HG03066 (cell line): ENCODE results near the gene TRIM2.

Source experiments
- ATAC-seq: cut with Tn5 transposase; IDR thresholded peaks from one replicate; pipeline ENCODE4 v1.9.1; 2021; ENCODE audit warnings: low read depth; ENCODE audit not compliant: unreplicated experiment

Gene TRIM2

GRCh38 chr4:153246446-153247115, 42.3 kb downstream of the TRIM2 start:
- no peak for ATAC-seq

- no peak for ATAC-seq
Measured at GRCh38 chr4:153247116-153247490, 42.9 kb downstream of the TRIM2 start.

DNA sequence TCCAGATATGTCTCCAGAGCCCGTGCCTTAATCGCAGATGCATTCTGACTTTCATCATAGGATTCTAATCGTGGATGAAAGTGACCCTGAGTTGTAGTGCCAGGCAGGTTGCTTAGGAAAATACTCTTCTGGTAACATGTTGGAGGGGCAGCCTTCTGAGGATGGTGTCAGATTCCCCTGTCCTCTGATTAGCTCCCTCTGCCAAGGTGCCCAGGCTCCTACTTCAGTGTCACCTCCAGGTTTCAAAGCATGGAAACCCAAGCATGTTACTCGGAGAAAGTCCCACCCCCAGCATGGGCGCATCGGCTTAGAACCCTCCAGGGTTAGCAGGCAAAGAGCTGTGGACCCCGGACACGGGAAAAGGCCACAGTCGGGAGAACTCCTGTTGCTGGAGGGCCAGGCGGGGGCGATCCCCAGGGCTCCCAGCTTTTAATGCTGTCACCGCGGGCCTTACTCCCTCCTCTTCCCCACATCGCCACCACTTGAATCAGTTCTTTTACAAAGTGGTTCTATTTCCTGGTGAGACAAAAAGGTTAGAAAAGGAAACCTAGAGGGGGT, 44.5 kb downstream of the TRIM2 start:
- no peak for ATAC-seq

DNA sequence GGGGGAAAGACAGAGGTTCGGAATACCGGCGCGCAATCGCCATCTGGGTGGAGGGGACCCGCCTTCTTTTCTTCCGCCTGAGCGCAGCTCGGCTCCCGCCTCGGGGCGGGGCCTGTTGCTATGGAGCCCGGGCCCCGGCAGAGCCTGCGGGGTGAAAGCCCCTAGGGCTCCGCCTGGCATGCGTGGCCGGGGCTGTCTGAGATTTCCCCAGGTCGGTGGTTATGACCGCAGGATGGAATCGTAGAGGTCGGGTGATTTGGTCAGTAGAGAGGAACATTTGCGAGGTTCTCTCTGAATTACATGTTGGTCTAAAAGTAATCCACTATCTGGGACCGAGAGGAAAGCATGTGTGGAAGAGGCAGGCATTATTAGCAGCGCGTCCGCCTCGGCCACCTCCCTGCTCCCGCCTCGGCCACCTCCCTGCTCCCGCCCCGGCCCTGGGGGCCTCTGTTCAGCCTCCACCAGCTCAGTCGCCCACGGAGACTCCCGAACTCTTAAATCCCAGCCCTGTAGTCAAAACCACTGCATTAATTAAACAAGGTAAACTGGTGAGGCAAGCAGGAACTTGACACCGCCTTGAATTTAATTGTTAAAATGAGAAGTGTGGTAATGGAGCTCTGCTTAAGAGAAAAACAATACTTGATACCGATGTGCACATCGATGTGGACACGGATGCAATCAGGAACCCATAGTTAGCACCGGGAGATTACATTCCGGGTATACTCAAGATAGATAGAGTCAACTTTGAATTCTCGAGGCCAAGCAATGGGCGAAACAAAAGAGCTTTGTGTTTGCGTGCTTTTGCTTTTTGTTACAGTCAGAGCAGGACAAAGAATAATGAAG, 45.2 kb downstream of the TRIM2 start:
- ATAC-seq: peak; percentile 98

DNA sequence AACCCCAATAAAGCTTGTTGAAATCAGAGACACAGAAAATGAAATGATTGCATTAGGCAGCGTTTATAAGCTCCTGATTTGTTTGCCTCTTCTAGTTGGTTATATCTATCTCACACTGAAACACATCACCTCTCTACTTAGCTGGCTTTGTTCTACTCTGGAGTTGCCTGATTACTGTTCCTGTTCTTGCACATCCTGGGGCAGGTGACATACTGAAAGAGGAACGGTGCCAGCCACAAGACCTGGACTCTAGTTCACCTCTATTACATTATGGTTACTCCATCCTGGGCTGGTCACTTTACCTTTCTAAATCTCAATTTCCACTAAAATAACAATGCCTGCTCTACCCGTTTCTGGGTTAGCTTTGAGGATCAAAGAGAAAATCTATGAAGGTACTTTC, 47.9 kb downstream of the TRIM2 start:
- no peak for ATAC-seq

DNA sequence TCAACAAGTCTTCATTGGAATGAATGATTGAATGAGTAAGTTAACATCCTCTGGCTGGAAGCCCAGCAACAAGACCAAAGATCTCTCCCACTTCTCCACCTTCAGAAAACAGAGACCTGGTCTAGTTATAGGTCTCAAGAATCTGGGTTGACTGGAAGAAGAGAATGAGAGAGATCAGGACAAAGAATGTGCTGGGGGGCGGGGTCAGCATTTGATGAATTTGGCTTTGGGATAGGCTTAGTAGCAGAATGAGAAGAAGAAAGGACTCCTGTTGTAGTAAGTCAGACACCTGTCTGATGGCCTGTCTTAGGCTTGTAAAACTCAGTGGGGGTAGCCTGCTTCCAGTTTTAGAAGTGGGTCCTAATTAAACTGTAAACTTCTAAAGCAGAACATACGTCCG, 51.0 kb downstream of the TRIM2 start:
- no peak for ATAC-seq

DNA sequence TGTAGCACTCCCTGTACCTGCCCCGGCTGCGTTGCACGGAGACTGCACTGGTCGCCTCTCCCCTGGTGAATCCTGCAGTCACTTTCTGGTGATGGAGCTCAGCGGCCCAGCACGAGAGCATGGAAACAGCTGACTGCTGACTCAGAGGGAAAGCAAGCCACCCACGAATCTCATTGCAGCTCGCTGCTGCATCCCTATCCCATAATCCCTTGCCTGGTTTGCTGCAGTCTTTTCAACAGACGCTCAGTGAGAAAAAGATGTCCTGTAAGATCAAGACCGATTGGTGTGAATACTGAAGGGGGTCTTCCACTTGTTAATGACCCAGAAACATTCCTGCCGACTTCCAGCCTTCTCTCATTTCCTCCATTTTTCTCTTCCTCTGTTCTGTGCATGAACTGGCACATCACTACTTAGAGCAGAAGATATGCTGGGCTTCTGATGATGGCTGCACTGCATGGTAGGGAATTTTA, 52.9 kb downstream of the TRIM2 start:
- no peak for ATAC-seq

GRCh38 chr4:153257991-153258390, 53.7 kb downstream of the TRIM2 start:
- ATAC-seq: no peak

- ATAC-seq: no peak
Measured at GRCh38 chr4:153258750-153259149, 54.5 kb downstream of the TRIM2 start.

- no peak for ATAC-seq
Measured at GRCh38 chr4:153259661-153260060, 55.4 kb downstream of the TRIM2 start.

DNA sequence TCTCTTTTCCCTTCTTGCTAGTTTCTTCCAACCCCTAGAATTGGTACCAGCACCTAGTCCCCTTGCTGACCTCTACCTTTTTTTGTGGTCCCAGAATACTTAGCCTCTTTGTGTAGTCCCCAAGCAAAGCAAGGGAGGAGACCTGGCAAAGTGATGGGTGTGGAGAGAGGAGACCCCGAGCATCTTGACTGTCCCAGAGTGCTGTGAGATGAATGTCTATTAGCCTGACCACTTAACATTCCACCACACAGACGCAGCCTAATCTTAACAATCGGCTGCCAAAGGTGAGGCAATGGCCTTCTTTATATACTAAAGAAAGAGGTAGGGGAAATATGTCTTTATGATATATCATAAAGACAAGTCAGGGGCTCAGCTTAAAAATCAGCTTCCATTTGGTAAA, 55.9 kb downstream of the TRIM2 start:
- no peak for ATAC-seq

- ATAC-seq: no peak
Measured at GRCh38 chr4:153260553-153261300, 56.5 kb downstream of the TRIM2 start.

DNA sequence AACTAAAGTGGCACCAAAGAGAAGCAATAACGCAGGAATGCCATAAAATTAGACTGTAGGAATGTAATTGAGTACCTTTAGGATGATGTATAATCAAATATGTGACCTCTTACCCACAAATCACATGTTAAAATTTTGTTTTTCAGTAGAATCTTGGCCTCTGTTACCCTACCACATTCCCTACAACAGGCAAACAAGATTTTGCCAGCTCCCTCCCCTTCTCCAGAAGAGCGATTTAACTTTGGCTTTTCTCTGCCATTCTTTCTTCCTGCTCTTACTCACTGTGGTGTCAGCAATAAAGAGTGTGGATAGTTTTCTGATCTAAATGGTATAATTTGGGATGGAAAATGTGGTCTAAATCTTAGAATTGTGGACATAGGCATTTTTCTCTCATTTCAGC, 57.2 kb downstream of the TRIM2 start:
- ATAC-seq: no peak

- ATAC-seq: no peak
Measured at GRCh38 chr4:153261914-153262313, 57.7 kb downstream of the TRIM2 start.

GRCh38 chr4:153265306-153266047, 61.2 kb downstream of the TRIM2 start:
- ATAC-seq: no peak

DNA sequence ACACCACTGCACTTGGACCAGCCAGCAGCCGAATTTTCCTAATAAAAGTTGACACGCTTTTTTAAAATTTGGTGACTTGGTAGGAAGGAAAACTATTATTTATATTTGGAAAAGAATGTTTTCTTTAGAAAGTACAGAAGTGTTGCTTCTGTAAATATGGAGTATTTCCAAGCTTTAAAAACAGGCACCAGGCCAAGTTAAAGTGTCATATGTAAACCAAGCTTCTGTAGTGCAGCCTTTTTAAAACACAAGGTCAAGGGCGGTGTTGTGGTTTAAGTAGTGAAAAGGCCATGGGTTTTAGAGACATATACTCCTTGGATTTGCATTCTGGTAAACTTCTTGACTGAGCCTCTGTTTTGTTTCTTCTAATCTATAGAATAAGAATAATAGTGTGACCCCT, 62.7 kb downstream of the TRIM2 start:
- ATAC-seq: no peak

GRCh38 chr4:153267890-153268289, 63.6 kb downstream of the TRIM2 start:
- ATAC-seq: no peak

DNA sequence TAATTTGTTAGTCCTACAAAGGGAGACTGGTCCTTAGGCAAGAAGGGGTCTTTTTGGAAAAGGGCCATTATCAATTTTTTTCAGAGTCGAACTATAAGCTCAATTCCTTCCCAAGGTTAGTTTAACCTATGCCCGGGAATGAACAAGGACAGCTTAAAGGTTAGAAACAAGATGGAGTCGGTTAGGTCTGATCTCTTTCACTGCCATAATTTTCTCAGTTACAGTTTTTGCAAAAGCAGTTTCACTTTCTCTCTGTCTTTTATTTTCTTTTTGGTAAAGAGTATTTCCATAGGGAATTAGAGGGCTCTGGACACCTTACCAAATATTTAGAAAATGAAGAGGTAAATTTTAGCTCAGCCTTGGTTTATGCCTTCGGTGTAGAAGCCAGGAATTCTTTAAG, 64.1 kb downstream of the TRIM2 start:
- no peak for ATAC-seq

DNA sequence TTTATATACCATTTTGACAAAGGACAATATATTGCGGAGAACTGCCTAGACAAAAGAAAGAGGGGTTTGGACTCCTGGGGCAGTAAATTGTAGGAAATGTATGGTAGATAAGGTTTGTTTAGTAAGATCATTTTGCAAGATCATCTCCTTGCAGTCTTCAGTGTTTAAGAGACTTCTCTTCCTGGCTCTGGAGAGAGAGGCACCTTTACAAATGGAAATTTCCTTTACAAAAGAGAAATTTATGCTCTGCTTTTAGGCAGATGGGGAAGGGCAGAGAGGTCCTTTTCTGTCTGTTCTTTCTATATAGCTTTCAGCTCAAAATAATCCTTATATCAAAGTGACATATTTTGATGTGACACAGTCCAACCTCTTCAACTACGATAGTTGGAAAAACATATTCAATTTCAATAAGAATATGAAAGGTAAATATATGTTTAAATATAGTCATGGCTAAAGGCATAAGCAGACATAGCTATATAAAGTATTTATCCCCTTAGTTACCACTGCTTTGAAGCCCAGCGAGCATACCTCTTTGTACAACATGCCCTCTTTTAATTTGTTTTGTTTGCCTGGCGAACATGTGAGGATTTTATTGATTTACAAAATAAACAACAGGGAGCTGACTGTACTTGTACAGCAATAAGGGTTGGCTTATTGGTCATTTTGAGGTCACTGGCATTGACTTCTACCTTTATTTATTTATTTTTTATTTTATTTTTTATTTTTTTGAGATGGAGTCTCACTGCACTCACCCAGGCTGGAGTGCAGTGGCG, 65.2 kb downstream of the TRIM2 start:
- no peak for ATAC-seq

DNA sequence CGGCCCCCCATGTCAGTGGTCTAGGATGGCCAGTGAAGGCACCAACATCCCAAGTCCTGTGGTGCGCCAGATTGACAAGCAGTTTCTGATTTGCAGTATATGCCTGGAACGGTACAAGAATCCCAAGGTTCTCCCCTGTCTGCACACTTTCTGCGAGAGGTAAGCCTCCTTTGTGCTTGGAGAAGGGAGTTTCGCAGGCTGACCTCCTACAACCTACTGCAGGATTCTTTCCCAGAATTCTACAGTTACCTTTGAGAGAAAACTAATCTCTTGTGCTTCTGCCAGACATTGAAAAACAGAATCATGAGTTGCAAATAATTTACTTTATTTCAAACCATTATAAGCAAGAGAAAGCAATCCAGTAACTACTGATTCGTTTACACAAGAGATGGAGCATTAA, 66.1 kb downstream of the TRIM2 start:
- ATAC-seq: no peak
